SH-SY5Y (cell line): ENCODE measurements around the gene IFNA2.

Experiments
- GATA2 ChIP-seq: IDR thresholded peaks from 2 replicates; pipeline ENCODE4 v1.6.1; 2011; ENCODE audit warnings: mild to moderate bottlenecking, low read depth, low read length
- GATA3 ChIP-seq: IDR thresholded peaks from 2 replicates; pipeline ENCODE4 v1.6.1; 2011; ENCODE audit warnings: low read depth, mild to moderate bottlenecking, low read length, moderate library complexity

DNA sequence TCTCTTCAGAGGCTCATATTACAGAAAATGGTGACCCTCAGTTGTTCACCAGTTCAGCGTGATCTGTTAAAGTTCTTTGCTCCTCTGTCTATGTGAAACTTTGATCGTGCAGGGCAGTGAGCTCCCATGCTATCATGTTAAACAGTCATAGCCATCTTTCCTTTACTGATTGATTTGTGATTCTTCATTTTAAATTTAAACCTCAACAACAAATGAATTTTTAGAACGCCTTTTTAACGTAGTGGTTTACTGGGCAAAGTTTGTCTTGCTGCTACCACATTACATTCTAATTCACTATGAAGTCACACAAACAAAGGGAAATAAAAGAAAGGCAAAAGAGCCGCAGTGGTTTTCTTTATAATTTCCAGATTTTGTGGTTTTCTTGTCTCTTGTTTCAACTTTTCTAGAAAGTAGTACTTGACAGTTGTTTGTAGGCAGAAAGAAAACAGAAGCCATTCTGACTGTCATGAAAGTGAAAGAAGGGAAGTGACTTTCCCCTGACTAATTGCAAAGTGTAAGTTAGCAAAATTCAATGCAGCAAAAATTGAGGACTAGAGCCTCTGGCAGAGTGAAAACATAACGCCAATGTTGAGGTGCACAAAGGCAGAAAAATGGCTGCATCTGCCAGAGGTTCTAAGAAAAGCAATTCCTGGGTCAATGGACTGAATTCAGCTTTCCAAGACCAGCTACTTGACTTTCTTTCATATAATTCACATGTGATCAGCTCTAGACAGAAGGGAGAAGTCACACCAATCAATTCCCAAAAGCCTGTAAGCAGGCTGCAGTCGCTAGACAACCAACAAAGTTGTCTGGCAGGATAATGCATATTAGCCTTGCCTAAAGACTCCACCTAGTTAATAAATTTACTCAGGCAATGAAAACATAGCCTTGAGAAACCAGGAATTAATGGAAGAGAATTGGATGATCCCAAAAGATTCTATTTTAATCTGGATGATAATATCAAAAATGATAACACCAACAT, 27.4 kb downstream of the IFNA2 start:
- no peak for TF ChIP-seq GATA2
- TF ChIP-seq GATA3, result no peak
